ENCODE results near the gene POLR1A.

The POLR1A gene

DNA sequence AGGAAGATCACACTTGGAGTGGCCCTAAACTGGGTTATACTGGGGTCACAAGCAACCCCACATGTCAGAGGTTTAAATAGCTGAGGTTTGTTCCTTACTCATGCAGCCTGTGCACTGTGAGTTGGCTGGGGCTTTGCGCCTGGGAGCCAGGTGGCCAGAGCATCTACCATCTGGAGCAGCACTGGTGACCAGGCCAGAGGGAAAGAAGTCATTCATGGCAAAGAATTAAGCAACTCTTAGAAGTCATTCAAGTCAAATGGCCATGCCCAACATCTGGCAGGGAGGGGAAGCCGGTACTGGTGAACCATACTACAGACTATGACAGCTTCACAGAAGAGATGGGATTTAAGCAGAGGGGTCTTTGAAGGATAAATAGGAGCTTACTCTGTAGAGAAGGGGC lies 90.7 kb downstream of the POLR1A start:
- TF ChIP-seq, protein P1, sequence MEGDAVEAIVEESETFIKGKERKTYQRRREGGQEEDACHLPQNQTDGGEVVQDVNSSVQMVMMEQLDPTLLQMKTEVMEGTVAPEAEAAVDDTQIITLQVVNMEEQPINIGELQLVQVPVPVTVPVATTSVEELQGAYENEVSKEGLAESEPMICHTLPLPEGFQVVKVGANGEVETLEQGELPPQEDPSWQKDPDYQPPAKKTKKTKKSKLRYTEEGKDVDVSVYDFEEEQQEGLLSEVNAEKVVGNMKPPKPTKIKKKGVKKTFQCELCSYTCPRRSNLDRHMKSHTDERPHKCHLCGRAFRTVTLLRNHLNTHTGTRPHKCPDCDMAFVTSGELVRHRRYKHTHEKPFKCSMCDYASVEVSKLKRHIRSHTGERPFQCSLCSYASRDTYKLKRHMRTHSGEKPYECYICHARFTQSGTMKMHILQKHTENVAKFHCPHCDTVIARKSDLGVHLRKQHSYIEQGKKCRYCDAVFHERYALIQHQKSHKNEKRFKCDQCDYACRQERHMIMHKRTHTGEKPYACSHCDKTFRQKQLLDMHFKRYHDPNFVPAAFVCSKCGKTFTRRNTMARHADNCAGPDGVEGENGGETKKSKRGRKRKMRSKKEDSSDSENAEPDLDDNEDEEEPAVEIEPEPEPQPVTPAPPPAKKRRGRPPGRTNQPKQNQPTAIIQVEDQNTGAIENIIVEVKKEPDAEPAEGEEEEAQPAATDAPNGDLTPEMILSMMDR (IDR thresholded peaks at IDR 0.05; ENCODE audit: insufficient read depth, low read length, poor library complexity, severe bottlenecking) = no peak
- no peak for DNase-seq (ENCODE audit: extremely low read depth, insufficient read length)
- H3K4me3 ChIP-seq (replicated peaks; ENCODE audit: low read depth, low read length) = no peak overlapping the region
- no peaks in the 10 kb centered on the region for H3K27me3 ChIP-seq (replicated peaks; ENCODE audit: control insufficient read depth, insufficient read depth, low read length)
- H3K36me3 ChIP-seq (ENCODE audit: control insufficient read depth, insufficient read depth, low read length) = no peaks in the 10 kb centered on the region

DNA sequence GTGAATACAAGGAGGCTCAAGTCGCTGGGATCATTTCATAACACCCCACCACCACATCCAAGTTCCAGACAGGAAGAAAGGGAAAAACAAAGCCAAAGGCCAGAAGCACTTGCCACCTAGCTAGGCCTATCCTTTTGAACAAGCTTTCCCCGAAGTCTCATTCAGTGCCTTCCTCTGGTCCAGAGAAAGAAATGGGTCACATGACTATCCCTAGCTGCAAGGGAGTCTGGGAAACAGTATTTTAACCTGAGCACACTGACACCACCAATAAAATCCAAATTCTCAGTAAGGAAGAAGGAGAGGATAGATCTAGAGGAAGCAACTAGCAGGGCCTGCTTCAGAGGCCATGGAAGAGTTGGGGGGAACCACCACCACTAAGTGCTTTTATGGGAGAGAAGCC lies 91.2 kb downstream of the POLR1A start:
- Histone ChIP-seq H3K36me3 (ENCODE audit: control insufficient read depth, insufficient read depth, low read length) (no peaks in the 10 kb centered on the region), H3K4me3 (replicated peaks; ENCODE audit: low read depth, low read length) (no peak overlapping the region), H3K27me3 (replicated peaks; ENCODE audit: control insufficient read depth, insufficient read depth, low read length) (no peaks in the 10 kb centered on the region)
- DNase-seq (ENCODE audit: extremely low read depth, insufficient read length) = no peak
- TF ChIP-seq, protein P1 (IDR thresholded peaks at IDR 0.05; ENCODE audit: insufficient read depth, low read length, poor library complexity, severe bottlenecking) = no peak

DNA sequence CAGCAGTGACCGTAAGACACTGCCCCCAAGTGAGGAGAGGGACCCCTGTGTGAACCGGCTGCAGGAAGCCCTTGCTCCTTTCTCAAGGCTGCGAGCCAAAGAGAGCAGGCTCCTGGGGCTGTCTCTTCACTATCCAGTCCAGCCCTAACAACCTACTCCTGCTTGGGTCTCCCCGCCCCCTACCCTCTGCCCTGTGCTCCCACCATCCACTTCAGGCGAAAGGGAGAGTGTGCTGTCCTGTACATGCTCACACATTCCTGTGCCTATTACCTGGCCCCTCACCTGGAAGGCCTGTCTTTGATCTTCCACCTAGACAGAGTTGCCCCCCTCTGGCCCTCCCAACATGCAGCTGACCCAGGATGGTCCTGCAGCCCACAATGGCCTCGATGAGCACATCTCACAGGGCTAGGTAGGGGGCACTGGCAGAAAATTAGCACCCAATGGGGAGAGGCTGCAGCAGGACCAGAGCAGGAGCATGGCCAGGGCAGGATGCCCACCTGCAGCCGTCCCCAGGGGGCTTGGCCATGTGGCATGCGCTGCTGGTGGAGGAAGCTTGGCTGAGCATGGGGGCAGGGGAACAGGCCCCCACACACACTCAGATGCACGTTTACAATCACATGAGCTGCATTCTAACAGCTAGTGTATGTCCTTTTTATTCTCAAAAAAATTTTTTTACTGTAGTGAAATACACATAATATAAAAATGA lies 93.5 kb downstream of the POLR1A start:
- TF ChIP-seq, protein P1 (IDR thresholded peaks at IDR 0.05; ENCODE audit: insufficient read depth, low read length, poor library complexity, severe bottlenecking) = no peak
- no peak for DNase-seq (ENCODE audit: extremely low read depth, insufficient read length)
- Histone ChIP-seq H3K36me3 (ENCODE audit: control insufficient read depth, insufficient read depth, low read length) (no peaks in the 10 kb centered on the region), H3K27me3 (replicated peaks; ENCODE audit: control insufficient read depth, insufficient read depth, low read length) (no peaks in the 10 kb centered on the region), H3K4me3 (replicated peaks; ENCODE audit: low read depth, low read length) (no peak overlapping the region)

DNA sequence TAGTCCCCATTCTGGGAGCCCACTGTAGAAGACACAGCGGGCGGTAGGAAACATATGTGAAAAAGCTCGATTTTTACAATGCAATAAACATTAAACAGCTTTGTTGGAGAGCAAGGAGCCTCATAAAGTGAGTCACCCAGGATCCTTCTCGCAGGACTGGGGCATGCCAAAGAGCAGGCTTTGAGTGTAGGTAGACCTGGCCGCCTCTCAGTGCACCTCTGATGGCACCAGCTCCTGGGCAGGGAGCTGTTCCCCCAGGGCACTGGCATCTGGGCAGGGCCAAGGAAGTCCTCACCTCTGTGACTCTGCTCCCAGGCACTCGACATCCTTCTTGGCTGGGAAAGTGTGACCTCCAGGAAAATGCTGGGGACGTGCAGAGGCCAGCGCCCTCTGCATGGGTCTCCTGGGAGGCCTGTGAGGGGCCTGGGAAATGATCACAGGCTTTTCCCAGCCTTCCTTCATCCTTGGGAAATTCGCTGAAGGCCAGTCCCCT lies 94.2 kb downstream of the POLR1A start:
- no peak overlapping the region for H3K4me3 ChIP-seq (replicated peaks; ENCODE audit: low read depth, low read length)
- no peaks in the 10 kb centered on the region for H3K27me3 ChIP-seq (replicated peaks; ENCODE audit: control insufficient read depth, insufficient read depth, low read length)
- DNase-seq (ENCODE audit: extremely low read depth, insufficient read length) = no peak
- no peaks in the 10 kb centered on the region for H3K36me3 ChIP-seq (ENCODE audit: control insufficient read depth, insufficient read depth, low read length)
- TF ChIP-seq, protein P1 (IDR thresholded peaks at IDR 0.05; ENCODE audit: insufficient read depth, low read length, poor library complexity, severe bottlenecking) = no peak

DNA sequence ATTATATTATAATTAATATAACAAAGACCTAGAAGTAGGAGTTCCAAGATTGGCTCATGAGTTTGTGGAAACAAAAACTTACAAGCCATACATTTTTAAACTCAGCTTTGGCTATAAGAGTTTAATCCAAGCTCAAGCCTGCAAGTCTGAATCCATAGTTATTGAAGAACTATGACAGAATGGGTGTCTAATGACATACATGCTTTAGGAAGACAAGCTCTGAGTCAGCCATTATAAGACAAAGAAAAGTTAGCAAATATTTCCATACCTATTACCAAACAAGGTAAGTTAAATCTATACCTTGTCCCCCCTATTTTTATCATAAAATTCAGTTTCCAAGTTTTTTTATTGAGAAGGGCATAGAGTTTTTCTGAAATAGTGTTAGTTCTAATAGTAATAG lies 95.6 kb downstream of the POLR1A start:
- Histone ChIP-seq H3K36me3 (ENCODE audit: control insufficient read depth, insufficient read depth, low read length) (no peaks in the 10 kb centered on the region), H3K27me3 (replicated peaks; ENCODE audit: control insufficient read depth, insufficient read depth, low read length) (no peaks in the 10 kb centered on the region), H3K4me3 (replicated peaks; ENCODE audit: low read depth, low read length) (no peak overlapping the region)
- TF ChIP-seq, protein P1 (IDR thresholded peaks at IDR 0.05; ENCODE audit: insufficient read depth, low read length, poor library complexity, severe bottlenecking) = no peak
- no peak for DNase-seq (ENCODE audit: extremely low read depth, insufficient read length)
